Measurements from ENCODE around the gene PCDHA8.

DNA sequence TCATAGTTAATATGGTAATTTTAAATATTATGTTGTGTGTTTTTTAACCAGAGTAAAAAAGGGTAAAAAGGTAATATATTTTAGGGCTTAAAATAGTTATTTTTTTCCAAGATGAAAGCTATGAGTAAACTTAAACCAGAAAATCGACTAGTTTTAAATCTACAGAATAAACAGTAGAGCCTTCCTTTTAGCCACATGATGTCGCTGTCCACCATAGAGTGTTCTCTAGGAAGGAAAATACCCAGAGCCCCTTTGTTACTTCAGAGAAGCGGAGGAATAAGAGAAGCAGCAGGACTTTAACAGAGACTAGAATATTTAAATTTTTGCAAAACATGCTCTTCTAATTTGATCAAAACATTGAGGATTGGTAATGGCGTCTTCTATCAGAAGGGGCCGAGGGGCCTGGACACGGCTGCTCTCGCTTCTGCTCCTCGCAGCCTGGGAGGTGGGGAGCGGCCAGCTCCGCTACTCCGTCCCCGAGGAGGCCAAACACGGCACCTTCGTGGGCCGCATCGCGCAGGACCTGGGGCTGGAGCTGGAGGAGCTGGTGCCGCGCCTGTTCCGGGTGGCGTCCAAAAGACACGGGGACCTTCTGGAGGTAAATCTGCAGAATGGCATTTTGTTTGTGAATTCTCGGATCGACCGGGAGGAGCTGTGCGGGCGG is 46.3 kb upstream of the PCDHA8 start, which contains the start of gene PCDHA2:
- TF ChIP-seq POLR2A (IDR thresholded peaks at IDR 0.05) = no peak
- TF ChIP-seq, protein P1, sequence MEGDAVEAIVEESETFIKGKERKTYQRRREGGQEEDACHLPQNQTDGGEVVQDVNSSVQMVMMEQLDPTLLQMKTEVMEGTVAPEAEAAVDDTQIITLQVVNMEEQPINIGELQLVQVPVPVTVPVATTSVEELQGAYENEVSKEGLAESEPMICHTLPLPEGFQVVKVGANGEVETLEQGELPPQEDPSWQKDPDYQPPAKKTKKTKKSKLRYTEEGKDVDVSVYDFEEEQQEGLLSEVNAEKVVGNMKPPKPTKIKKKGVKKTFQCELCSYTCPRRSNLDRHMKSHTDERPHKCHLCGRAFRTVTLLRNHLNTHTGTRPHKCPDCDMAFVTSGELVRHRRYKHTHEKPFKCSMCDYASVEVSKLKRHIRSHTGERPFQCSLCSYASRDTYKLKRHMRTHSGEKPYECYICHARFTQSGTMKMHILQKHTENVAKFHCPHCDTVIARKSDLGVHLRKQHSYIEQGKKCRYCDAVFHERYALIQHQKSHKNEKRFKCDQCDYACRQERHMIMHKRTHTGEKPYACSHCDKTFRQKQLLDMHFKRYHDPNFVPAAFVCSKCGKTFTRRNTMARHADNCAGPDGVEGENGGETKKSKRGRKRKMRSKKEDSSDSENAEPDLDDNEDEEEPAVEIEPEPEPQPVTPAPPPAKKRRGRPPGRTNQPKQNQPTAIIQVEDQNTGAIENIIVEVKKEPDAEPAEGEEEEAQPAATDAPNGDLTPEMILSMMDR (IDR thresholded peaks at IDR 0.05 in 4 of 5, conservative IDR thresholded peaks at IDR 0.05 in 1 of 5) = peak in 1 of 5 experiments; percentile 20
